Stomach smooth muscle (tissue), 2 donors: ENCODE data around the gene ANAPC1.
"Not testable (repeated sequence)": the region's sequence is repeated elsewhere in the genome, so short reads cannot be mapped to it uniquely, and the experiment has no call there.

ENCODE experiments used
- H3K27ac ChIP-seq: one replicate; pipeline ENCODE4 v1.7.0; 2013; ENCODE audit warnings: mild to moderate bottlenecking, low read length, inconsistent platforms
- H3K27me3 ChIP-seq, 2 donors: one replicate each; pipeline ENCODE4 v1.7.0; 2013; ENCODE audit warnings: low read length in 2 of 2; ENCODE audit not compliant: insufficient read depth in 2 of 2, control insufficient read depth in 1 of 2
- H3K36me3 ChIP-seq, 2 donors: one replicate each; pipeline ENCODE4 v1.7.0; 2013; ENCODE audit warnings: low read length in 2 of 2; ENCODE audit not compliant: control insufficient read depth in 2 of 2, insufficient read depth in 2 of 2
- H3K4me1 ChIP-seq: one replicate; pipeline ENCODE4 v1.7.0; 2013; ENCODE audit warnings: low read length; ENCODE audit not compliant: control insufficient read depth, insufficient read depth
- H3K4me3 ChIP-seq, 2 donors: one replicate each; pipeline ENCODE4 v1.7.0; 2013; ENCODE audit warnings: low read length in 2 of 2
- H3K9ac ChIP-seq, 2 donors: one replicate each; pipeline ENCODE4 v1.7.0; 2013; ENCODE audit warnings: low read length in 2 of 2, mild to moderate bottlenecking in 1 of 2
- H3K9me3 ChIP-seq, 2 donors: one replicate each; pipeline ENCODE4 v1.7.0; 2013; ENCODE audit warnings: low read length in 2 of 2; ENCODE audit not compliant: control insufficient read depth in 2 of 2
- donor health status: healthy.
- donor health status: Pancreatic carcinoma.

Gene ANAPC1

GRCh38 chr2:111727611-111728110 lies 156.3 kb downstream of the ANAPC1 start:
- not testable (repeated sequence) for H3K9ac ChIP-seq, H3K27me3 ChIP-seq, H3K27ac ChIP-seq, H3K9me3 ChIP-seq, H3K4me3 ChIP-seq, H3K36me3 ChIP-seq, H3K4me1 ChIP-seq

- H3K9ac ChIP-seq, H3K9me3 ChIP-seq, H3K36me3 ChIP-seq, H3K27me3 ChIP-seq, H3K27ac ChIP-seq, H3K4me1 ChIP-seq, H3K4me3 ChIP-seq: not testable (repeated sequence)
Measured at GRCh38 chr2:111725742-111726141, 158.3 kb downstream of the ANAPC1 start.

- not testable (repeated sequence) for H3K9ac ChIP-seq, H3K27ac ChIP-seq, H3K4me1 ChIP-seq, H3K27me3 ChIP-seq, H3K36me3 ChIP-seq, H3K9me3 ChIP-seq, H3K4me3 ChIP-seq
Measured at GRCh38 chr2:111719610-111720009, 164.4 kb downstream of the ANAPC1 start.
